HG02571 (cell line): ENCODE results near the gene PDZD2.

Source experiments
- ATAC-seq: cut with Tn5 transposase; IDR thresholded peaks from one replicate; pipeline ENCODE4 v1.9.1; 2021; ENCODE audit warnings: mild to moderate bottlenecking, moderate library complexity; ENCODE audit not compliant: unreplicated experiment

PDZD2 gene

DNA sequence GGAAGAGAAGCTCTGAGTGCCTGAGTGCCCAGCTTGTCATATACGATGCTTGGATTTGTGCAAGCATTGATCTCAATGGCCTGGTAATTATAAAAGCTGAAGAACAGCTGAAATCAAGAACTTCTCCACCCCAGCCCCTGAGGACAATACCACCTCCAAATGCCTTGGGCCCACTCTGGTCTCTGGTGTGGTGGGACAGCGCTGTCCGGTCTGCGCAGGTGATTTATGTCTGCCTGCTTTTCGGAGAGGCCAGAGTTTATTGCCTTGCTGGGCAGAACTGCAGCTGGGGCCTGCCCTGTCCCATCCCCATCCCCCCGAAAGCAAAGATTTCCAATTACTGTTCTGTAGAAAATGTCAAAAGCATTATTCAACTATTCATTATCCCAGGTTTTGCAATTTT, 1.1 kb upstream of the PDZD2 start:
- no peak for ATAC-seq

DNA sequence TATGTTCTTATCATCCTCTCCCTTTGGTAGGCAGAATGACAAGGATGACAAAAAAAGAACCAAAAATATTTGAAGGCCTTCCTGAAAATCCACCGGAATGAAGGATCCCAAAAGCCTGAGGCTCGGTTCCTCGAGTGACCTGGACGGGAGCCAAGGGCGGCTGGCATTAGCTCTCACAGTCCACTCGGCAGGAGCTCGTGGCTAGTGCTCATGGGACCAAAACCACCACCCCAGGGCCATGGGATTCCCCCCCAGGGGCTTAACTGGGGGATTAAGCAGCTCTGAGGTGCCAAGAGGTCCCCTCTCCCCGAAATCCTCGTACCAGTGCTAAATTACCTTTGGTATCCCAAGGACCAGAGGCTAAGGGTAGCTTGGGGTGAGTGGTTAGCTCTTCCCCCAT, 586 bp upstream of the PDZD2 start:
- peak; percentile 10 for ATAC-seq

DNA sequence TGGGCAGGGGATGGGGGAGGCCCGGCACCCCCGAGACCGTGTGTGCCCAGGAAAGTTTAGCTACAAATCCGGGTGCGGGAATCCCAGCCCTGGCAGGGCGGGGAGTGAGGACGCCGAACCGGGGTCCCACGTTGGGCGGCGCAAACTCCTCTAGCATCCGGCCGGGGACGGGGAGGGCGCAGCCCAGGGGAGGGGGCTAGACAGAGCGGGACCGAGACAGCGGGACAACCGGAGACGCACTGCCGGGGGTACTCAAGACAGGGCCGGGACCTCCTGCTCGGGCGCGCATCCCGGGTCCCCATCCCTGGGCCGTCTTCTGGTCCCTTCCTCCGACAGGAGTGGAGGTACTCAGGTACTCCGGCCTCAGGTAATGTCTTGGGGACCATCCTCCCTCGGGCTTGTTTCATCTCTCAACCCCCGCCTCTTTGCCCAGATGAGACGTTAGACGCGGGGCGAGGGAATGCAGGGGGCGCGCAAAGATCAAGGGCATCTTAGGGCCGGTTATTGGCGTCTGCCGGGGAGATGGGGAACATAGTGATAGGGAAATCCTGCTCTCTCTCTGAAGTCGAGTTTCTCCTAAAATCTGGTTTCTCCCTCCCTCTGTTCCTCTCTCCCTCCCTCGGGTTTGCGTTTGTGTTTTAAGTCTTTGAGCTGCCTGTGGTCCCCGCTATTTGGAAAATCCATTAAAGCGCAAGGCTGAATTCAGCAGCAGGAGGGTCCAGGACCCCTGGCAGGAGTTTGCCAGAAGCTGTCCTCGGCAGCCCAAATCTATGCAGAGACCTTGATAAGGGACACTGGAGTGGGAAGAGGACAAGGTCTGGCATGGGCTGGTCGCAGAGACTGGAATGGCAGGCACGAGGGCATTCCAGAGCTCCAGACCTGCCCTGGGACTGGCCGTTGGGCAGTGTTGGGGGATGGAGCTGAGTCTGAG, 815 bp downstream of the PDZD2 start:
- ATAC-seq: peak; percentile 4

DNA sequence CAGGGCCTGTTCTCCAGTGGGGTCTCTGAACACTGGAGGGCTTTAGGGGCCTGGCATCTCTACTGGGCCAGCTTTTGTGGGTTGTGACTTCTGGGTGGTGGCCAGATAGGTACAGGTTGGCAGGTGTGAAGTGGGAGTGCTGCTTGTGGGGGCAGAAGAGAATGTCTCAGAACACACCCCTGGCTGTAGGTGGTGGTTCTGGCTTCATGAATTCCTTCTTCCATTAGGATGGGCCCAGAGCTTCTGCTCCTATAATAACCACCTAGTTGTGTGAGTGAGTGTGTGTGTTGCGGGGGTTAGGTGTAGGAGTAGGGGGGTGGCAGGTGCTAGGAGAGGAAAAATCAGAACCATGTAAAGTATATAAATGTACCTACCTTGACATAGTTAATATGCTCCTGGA, 1.6 kb downstream of the PDZD2 start:
- ATAC-seq: no peak

GRCh38 chr5:31641059-31641458, 2.1 kb downstream of the PDZD2 start:
- ATAC-seq: no peak

DNA sequence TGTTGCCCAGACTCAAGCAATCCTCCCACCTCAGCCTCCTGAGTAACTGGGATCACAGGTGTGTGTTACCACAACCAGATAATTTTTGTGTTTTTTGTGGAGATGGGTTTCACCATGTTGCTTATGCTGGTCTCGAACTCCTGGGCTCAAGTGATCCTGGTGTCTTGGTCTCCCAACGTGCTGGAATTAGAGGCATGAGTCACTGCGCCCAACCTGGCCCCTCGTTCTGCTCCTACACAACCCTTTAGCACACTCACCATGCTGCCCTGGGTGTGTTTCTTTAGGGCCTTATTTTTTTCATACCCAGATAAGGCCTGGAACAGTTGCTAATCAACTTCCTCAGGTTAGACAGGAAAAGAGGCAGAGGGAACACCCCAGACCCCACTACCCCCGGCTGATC, 2.6 kb downstream of the PDZD2 start:
- no peak for ATAC-seq

GRCh38 chr5:31645420-31646081, 6.6 kb downstream of the PDZD2 start:
- no peak for ATAC-seq

DNA sequence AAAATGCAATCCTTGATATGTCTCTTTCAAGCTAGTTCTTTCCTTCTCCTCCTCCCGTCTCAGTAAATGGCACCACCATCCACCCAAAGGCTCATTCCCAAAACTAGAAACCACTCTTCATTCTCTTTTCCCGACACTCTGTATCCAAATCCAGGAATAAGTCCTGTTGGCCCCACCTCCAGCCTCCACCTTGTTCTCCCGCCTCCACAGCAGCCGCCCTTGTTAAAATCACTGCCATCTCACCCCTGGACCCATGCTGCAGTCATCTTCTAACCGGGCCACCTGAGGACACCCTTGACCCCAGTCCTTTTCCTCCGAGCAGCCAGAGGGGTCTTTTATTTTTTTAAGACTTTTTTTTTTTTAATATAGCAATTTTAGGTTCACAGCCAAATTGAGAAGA, 9.4 kb downstream of the PDZD2 start:
- no peak for ATAC-seq

- no peak for ATAC-seq
Observed at GRCh38 chr5:31651241-31651640, 12.3 kb downstream of the PDZD2 start.

- no peak for ATAC-seq
Observed at GRCh38 chr5:31655491-31655890, 16.6 kb downstream of the PDZD2 start.

DNA sequence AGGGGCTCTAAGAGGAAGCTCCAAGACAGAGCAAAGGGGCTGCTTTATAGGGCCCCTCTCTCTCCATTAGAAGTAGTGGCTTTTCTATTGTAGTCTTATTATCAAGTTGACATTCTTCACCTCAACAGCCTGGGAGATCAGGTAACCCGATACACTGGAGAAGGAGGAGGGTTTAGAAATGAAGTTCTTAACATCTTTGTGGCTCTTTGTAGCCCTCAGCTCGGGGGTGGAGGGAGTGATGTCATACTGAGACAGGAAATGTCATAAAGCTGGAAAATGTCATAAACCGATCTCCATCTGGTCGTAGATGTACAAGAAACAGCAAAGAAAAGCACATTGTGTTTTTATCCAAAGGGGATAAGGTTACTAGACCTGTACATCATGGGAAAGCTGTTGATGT, 17.9 kb downstream of the PDZD2 start:
- ATAC-seq: no peak

DNA sequence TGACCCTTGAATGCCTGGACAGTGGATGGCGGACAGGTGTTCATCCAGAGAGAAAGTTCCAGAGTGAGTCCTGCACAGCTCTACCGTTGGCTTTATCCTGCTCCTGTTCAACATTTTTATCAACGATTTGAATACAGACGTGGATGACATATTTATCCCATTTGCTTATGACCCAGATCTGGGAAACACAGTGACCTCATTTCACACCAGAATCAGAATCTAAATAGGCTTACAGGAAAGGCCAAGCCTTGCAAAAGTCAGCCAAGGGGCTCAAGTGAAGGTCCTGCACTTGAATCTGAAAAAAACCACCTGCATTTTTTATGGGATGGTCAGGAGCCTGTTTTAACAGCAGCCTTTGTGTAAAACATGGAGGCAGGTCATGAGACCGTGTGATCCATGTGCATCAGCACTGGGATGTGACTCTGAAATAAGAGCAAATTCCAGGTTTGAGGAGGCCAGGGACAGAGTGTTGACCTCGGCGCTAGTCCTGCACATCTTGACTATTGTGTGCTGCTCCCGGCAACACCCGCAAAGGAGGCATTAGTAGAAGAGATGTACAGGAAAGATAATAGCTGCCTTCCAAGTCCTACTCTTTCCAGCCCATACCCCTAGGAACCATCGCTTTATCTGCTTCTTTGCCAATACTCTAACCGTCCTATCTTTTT, 18.5 kb downstream of the PDZD2 start:
- no peak for ATAC-seq

- ATAC-seq: no peak
Observed at GRCh38 chr5:31661257-31661656, 22.3 kb downstream of the PDZD2 start.

DNA sequence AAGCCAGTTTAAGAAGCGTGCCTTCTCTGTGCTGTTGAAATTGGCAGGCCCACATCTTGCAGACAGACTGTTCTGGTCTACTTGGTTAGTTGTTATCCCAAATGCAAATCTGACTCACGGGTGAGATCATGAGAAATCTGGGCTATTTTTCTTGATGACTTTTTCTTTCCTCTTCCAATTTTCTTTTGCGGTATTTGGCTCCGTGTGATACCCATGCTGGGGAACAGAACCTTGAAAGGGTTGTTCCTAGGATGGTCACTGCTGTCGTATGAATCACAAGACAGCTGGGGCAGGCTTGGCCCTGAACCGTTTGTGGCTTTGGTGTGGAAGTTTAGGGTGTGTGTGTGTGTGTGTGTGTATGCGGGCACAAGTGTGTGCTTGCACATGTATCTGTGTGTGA, 24.6 kb downstream of the PDZD2 start:
- no peak for ATAC-seq

DNA sequence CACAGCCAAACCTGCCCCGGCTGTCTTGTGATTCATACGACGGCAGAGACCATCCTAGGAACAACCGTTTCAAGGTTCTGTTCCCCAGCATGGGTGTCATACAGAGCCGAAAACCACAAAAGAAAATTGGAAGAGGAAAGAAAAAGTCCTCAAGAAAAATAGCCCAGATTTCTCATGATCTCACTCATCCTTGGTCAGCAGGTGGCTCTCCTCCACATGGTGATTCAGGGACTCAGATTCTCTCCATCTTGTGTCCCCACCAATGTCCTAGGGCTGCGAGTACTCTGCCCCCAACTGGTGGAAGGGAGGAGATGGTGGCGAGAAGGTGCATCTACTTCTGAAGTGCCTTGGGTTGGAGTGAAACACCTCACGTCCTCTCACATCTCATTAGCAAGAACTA, 25.6 kb downstream of the PDZD2 start:
- ATAC-seq: no peak

GRCh38 chr5:31671339-31671741, 32.4 kb downstream of the PDZD2 start:
- no peak for ATAC-seq

DNA sequence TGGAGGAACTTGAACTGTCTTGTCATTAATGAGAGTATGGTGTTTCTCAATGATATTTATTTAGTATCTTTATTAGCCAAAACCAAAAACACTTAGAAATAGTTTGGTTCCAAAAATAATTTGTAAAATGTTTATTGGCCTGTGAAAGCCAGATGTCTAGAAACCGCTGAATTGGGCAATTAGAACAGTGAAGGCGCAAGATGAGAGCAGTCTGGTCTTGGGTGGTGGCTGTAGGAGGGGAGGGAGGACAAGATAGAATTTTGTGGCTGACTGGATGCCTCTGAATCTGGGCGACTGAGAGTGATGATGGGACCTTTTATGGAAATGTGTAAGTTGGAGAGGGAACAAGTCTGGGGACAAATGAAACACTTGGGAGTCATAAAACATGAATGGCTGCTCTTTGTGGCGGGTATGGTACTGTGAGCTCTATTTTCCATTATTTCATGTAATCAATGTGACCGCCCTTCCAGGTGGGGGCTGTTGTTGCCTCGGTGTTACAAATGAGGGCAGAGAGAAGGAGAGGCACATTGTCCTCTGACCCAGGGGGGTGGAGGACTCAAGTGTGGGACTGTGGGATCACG, 35.5 kb downstream of the PDZD2 start:
- no peak for ATAC-seq

GRCh38 chr5:31675472-31675871, 36.5 kb downstream of the PDZD2 start:
- ATAC-seq: no peak

GRCh38 chr5:31678180-31678579, 39.2 kb downstream of the PDZD2 start:
- no peak for ATAC-seq

GRCh38 chr5:31680528-31680927, 41.6 kb downstream of the PDZD2 start:
- no peak for ATAC-seq

DNA sequence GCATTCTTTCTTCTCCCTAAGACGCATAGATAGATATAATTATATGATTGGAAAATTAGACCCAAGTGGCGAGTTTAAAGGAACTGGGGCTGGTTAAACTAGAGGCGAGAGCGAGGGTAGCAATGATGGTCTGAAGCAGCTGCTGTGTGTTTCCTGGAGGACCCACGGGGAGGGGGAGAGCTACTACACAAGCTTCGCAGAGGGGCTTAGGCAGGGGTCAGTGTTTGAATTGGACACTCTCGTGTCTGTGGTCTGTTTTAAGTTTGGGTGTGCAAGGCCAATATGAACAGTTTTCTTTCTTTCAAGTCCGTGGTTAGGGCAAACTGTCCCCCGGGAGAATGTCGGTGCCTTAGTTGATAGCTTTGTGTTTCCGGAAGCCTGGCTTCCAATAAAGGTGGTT, 43.1 kb downstream of the PDZD2 start:
- no peak for ATAC-seq
